GM19099 (cell line): ENCODE measurements around the gene CLDN2.

ENCODE experiments used
- POLR2A ChIP-seq: IDR thresholded peaks from 3 replicates; pipeline ENCODE4 v1.6.1; 2011; ENCODE audit warnings: low read depth; ENCODE audit not compliant: insufficient read length; ENCODE audit errors: extremely low read depth

The CLDN2 gene

DNA sequence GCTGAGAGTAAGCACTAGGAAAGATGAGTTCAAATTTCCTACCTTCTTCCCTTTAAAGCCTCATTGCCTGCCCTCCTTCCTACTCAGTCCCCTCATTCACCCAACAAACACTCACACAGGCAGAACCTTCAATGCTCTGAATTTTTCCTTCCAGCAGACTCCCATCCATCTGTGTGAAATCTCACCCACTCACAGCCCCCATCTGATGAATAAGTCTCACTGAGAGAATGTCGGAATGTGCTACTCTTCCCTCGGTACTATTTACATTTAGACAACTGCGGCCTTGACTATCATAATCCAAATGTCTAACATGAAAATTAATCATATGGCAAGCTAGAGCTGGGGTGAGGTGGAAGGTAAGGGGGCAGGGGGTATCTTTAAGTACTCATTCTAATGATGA is 19.4 kb downstream of the CLDN2 start:
- TF ChIP-seq POLR2A, result no peak

GRCh38 chrX:106940068-106940467 is 19.9 kb downstream of the CLDN2 start:
- TF ChIP-seq POLR2A, result no peak

DNA sequence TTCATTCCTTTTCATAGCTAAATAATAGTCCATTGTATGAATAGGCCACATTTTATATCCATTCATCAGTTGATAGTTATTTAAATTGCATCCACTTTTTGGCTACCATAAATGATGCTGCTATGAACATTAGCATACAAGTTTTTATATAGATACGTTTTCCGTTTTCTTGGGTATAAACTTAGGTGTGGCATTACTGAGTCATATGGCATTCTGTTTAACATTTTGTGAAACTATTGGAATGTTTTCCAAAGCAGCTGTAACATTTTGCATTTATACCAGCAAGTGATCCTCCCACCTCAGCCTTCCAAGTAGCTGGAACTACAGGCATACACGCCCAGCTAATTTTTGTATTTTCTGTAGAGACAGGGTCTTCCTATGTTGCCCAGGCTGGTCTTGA is 26.3 kb downstream of the CLDN2 start:
- TF ChIP-seq POLR2A, result no peak

DNA sequence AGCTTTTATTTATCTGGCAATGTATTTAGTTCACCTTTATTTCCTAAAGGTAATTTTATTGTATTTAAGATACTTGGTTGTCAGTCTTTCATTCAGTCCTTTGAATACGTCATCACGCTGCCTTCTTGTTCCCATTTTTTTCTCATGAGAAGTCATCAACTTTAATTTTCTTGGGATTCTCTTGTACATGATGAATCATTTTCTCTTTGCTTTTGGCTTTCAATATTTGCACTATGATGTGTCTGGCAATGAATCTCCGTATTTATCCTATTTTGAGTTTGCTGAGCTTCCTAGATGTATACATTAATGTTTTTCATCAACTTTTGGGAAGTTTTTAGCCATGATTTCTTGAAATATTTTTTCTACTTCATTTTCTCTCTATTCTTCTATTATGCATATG is 28.4 kb downstream of the CLDN2 start:
- no peak for TF ChIP-seq POLR2A

GRCh38 chrX:106949366-106949765 is 29.2 kb downstream of the CLDN2 start:
- no peak for TF ChIP-seq POLR2A

- no peak for TF ChIP-seq POLR2A
Observed at GRCh38 chrX:106950381-106950780, 30.2 kb downstream of the CLDN2 start.

GRCh38 chrX:106951230-106951629 is 31.0 kb downstream of the CLDN2 start:
- no peak for TF ChIP-seq POLR2A

GRCh38 chrX:106952089-106952488 is 31.9 kb downstream of the CLDN2 start:
- no peak for TF ChIP-seq POLR2A

- no peak for TF ChIP-seq POLR2A
Observed at GRCh38 chrX:106952538-106952937, 32.3 kb downstream of the CLDN2 start.

- TF ChIP-seq POLR2A, result no peak
Observed at GRCh38 chrX:106952988-106953387, 32.8 kb downstream of the CLDN2 start.

DNA sequence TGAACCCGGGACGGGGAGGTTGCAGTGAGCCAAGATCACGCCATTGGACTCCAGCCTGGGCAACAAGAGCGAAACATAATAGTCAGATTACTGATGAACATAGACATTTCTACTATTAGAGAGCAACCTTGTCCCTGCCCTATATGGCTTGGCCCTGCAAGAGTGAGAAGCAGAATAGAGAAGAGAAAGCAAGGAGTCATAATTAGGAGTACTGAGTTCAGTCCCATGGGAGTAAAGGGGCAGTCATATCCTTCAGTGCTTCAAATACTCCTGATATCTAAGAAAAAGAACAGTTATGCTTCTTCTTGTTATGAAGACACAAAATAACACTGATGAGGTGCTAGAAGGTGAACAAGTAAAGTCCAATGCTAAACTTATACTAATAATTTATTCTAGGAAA is 33.8 kb downstream of the CLDN2 start:
- TF ChIP-seq POLR2A, result no peak

- no peak for TF ChIP-seq POLR2A
Observed at GRCh38 chrX:106955004-106955772, 35.0 kb downstream of the CLDN2 start.

GRCh38 chrX:106957856-106958255 is 37.7 kb downstream of the CLDN2 start:
- TF ChIP-seq POLR2A, result no peak

DNA sequence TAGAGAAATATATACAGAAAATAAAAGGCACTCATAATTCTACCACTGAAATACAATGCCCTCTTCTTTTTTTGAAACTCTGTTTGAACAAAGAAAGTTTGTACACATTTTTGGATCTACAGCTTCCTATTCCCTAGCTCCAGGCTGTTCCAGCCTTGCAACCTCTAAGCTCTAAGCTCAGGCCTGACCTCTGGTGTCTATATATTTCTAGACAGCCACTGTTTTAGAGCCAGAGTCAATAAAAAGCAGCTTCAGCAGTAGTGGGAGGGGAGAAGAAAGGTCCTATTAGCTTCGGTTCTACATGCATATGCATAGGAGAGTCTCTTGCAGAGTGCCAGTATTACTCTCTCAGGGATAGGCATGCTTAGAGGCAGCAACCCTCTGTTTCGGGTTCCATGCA is 39.7 kb downstream of the CLDN2 start:
- no peak for TF ChIP-seq POLR2A

DNA sequence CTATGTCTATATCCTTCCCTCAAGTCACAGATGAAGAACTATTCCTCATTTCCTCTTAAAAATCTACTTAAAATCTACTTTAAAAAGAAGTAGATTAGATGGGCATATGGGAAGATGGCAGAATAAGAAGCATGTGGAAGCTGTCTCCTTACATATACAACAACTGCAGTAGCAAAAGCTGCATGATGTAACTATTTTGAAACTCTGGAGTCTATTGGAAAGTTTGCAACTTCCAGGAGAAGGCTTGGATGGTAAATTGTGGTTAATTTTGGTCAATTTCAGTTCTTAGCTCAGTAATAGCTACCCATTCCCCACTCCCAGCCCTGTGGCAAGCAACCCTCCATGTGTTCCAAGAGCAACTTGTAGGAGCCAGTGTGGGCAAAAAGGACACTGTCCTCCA is 42.9 kb downstream of the CLDN2 start:
- no peak for TF ChIP-seq POLR2A

DNA sequence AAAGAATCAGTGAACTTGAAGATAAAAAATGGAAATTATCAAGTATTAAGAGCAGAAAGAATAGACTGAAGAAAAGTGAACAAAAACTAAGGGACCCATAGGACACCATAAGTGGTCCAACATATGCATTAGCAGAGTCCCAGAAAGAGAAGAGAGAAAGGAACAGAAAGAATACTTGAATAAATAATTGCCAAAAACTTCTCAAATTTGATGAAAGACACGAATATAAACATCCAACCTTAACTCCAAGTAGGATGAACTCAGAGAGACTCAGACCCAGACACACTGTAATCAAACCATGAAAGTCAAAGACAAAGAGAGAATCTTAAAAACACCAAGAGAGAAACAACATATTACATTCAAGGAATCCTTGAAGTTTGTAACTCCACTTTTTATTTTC is 44.1 kb downstream of the CLDN2 start:
- no peak for TF ChIP-seq POLR2A

GRCh38 chrX:106972896-106973295 is 52.7 kb downstream of the CLDN2 start:
- TF ChIP-seq POLR2A, result no peak
